ENCODE measurements around the gene MPDU1.

- TF ChIP-seq POLR2A (IDR thresholded peaks at IDR 0.05) (peak in 1 of 2 donors; percentile 46), CTCF (IDR thresholded peaks at IDR 0.05) (peak in 1 of 3 donors; percentile 21)
Measured at GRCh38 chr17:7614425-7615264, 31.0 kb downstream of the MPDU1 start, which contains the start of gene FXR2.

Measured in lower leg skin (tissue), 3 donors.